Naive thymus-derived CD8-positive, alpha-beta T cell (primary cell): ENCODE measurements around the gene MRRF. TPM values are rescaled to one million over a fixed set of nuclear protein-coding genes. Genes with fewer than 3 reads are reported as not detected.

ENCODE experiments used
- ATAC-seq, 2 donors: fragments of 150-1000 bp; cut with Tn5 transposase in 1 of 2; sonication (Bioruptor Pico), chemical (Tn5 transposase) in 1 of 2; 1 replicate in 1 of 2; 2 replicates in 1 of 2; pipeline ENCODE4 v1.10.0; 2021; ENCODE audit warnings: mild to moderate bottlenecking in 2 of 2, moderate library complexity in 2 of 2
- POLR2A ChIA-PET: fragments of 350-600 bp; sonication (Branson Sonifier 250); formaldehyde crosslinking; loops from one replicate; lab custom pipeline; 2021; ENCODE audit warnings: antibody characterized with exemption; lab: Charles Lee
- DNase-seq, 10 donors: peaks; one replicate each; pipeline versions ENCODE4 v3.0.0 to v3.0.0-alpha.2; 2020 to 2022
- H3K27ac Mint-ChIP-seq, 10 donors: one replicate each; pipeline ENCODE4 v1.8.0; 2020 to 2022; ENCODE audit warnings: mild to moderate bottlenecking in 10 of 10, mixed read lengths in 10 of 10, moderate library complexity in 4 of 10, inconsistent platforms in 1 of 10
- H3K27me3 Mint-ChIP-seq, 5 donors: one replicate each; pipeline ENCODE4 v1.8.0; 2021 to 2022; ENCODE audit warnings: mixed read lengths in 5 of 5
- H3K36me3 Mint-ChIP-seq, 3 donors: one replicate each; pipeline ENCODE4 v1.8.0; 2020 to 2022; ENCODE audit warnings: mixed read lengths in 3 of 3, mild to moderate bottlenecking in 2 of 3, inconsistent platforms in 1 of 3
- H3K4me1 Mint-ChIP-seq, 4 donors: one replicate each; pipeline ENCODE4 v1.8.0; 2021 to 2022; ENCODE audit warnings: mixed read lengths in 4 of 4
- H3K4me3 Mint-ChIP-seq, 10 donors: one replicate each; pipeline ENCODE4 v1.8.0; 2020 to 2022; ENCODE audit warnings: mild to moderate bottlenecking in 10 of 10, mixed read lengths in 10 of 10, moderate library complexity in 6 of 10, inconsistent platforms in 1 of 10
- H3K9me3 Mint-ChIP-seq, 9 donors: one replicate each; pipeline ENCODE4 v1.8.0; 2020 to 2022; ENCODE audit warnings: mixed read lengths in 9 of 9, mild to moderate bottlenecking in 3 of 9, inconsistent platforms in 1 of 9, moderate library complexity in 1 of 9
- polyA plus RNA-seq, 3 donors: library from polyadenylated mRNA; unstranded; fragments of 300-500 nt; fragmentation: Illumina TruSeq; gene quantifications; one replicate each; pipeline ENCODE4 v1.2.3, GENCODE V29; 2021
- total RNA-seq, 8 experiments: library from RNA in 2 of 8; stranded (reverse) in 2 of 8; gene quantifications; one replicate each; pipeline ENCODE4 v1.2.3 and lab custom pipeline; 2021 to 2026

The MRRF gene
- total and polyA plus RNA-seq, 5 experiments from 2014 or later: 17.0 to 40.9 (median 25.4) TPM

DNA sequence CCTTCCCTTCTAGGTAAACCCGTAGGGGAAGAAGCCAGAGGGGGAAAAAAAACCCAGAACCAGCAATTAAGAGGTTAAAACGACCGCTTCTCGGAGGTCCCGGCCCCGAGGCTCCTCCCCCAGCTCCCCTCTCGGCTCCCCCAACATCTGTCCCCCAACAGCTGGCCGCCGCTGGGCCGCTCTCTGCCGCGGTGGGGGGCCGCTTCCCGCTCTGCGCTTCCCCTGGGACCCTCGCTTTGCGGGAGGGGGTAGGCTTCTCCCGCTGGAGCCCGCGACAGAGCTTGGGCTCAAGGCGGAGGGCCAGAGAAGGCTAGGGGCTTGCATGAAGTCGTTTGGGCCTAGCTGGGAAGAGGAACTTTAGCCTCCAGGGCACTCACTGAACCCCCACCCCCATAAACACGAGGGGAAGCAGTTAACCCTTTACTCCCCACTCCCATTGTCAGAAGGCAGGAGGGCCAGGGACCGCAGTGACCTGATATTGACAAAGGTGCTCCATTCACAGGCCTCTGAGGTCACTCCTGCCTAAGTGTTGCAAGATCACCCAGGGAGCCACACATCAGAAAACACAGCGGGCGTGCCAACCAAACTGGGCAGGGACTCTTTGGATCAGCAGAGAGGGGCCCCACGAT lies 43.4 kb upstream of the MRRF start:
- no peak for DNase-seq
- peaks cover 0 to 3% (median 0%) of the 10 kb centered on the region in 9 donors for H3K9me3 Mint-ChIP-seq
- H3K27ac Mint-ChIP-seq: no peak overlapping the region
- H3K4me1 Mint-ChIP-seq: peaks cover 17 to 43% (median 31%) of the 10 kb centered on the region in 4 donors
- no peak overlapping the region for H3K4me3 Mint-ChIP-seq
- H3K27me3 Mint-ChIP-seq: peaks cover 36 to 94% (median 74%) of the 10 kb centered on the region in 5 donors
- POLR2A ChIA-PET: no interaction called here
- H3K36me3 Mint-ChIP-seq: no peaks in the 10 kb centered on the region
- no peak for ATAC-seq

DNA sequence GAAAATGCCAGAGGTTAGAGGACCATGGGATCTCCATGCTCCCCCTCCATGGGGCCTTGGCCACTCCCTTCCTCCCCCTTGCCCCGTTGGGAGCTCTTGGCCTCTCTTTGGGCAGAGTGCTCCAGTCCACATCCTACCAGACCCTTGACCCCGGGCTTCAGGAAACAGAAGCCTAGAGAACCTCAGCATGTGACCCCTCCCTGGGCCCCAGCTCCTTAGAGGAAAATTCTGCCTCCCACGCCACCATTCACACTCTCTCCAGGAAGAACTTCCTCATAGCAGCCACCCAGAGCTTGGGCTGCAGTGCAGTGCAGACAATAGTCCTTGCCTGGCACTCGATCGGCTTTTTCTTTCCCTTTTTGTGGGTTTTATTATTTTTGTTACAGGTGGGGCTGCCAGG lies 41.9 kb upstream of the MRRF start:
- DNase-seq (no peak), ATAC-seq (no peak)
- no peak overlapping the region for H3K4me3 Mint-ChIP-seq
- peaks cover 0 to 3% (median 0%) of the 10 kb centered on the region in 9 donors for H3K9me3 Mint-ChIP-seq
- H3K27ac Mint-ChIP-seq: no peak overlapping the region
- peaks cover 17 to 43% (median 36%) of the 10 kb centered on the region in 4 donors for H3K4me1 Mint-ChIP-seq
- POLR2A ChIA-PET: no interaction called here
- H3K27me3 Mint-ChIP-seq: peaks cover 38 to 91% (median 78%) of the 10 kb centered on the region in 5 donors
- no peaks in the 10 kb centered on the region for H3K36me3 Mint-ChIP-seq

DNA sequence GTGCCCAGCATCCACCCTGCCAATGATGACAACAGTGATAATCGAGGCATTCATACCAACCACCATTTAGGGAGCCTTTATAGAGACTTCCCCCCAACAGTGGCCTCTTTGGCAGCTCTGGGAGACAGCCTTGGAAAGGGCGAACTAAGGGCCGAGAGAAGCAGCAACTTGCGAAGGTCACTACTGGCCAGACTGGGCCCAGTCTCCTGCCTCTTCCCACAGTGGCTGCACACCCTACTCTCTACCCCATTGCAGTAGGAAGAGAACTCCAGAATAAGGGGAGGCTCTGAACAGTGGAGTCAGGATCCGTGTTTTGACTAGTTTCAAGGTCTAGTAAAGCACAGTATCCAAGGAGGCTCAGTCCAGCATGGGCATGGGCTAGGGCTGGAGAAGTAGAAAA lies 41.2 kb upstream of the MRRF start:
- DNase-seq (no peak), ATAC-seq (no peak)
- Mint-ChIP-seq H3K4me1 (peaks cover 12 to 36% (median 30%) of the 10 kb centered on the region in 4 donors), H3K27ac (no peak overlapping the region), H3K9me3 (peaks cover 0 to under 1% (median 0%) of the 10 kb centered on the region in 9 donors), H3K27me3 (peaks cover 34 to 89% (median 72%) of the 10 kb centered on the region in 5 donors), H3K4me3 (no peak overlapping the region), H3K36me3 (no peaks in the 10 kb centered on the region)
- POLR2A ChIA-PET: no interaction called here

DNA sequence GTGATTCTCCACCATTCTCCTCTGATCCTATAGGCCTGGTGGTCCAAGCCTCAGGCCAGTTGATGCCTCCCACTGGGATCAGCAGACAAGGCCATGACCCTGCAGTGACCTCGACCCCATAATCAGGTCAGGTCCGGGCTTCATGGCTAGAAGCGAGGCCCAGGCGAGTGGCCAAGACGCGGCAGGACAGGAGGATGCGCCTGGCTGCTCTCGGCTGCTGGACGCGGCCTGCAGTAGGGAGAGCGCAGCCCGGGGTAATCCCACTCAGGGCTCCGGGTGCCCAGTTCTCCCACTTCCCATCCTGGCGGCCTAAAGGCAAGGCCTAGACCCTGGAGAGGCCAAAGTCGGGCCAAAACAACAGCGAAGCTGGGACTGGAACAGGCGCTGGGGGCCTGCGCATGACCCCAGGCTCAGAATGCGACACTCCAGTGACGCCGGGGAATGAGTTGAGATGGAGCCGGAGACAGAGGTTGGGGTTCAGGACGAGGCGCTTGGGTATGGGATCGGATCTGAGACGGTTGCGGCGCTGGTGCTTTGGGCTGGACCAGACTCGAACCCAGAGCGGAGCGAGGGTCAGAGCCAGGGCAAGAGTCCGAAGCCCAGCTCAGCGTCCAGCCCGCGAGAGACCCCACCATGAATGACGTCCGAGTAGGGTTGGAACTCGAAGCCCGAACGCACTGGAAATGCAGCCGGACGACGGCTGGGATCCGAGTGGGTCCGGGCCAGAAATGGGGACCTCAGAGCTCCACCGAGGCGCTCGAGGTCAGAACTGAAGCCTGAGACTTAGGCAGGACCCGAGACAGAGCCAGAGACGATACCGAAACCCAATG lies 39.2 kb upstream of the MRRF start:
- ATAC-seq (no peak), DNase-seq (no peak)
- POLR2A ChIA-PET: no interaction called here
- peaks cover 30 to 69% (median 53%) of the 10 kb centered on the region in 5 donors for H3K27me3 Mint-ChIP-seq
- H3K4me3 Mint-ChIP-seq: peak overlapping the region in 3 of 10 donors; percentile 42 to 64 (median 46)
- H3K27ac Mint-ChIP-seq: no peak overlapping the region
- H3K36me3 Mint-ChIP-seq: no peaks in the 10 kb centered on the region
- H3K9me3 Mint-ChIP-seq: no peaks in the 10 kb centered on the region
- H3K4me1 Mint-ChIP-seq: peaks cover 2 to 16% (median 10%) of the 10 kb centered on the region in 4 donors

DNA sequence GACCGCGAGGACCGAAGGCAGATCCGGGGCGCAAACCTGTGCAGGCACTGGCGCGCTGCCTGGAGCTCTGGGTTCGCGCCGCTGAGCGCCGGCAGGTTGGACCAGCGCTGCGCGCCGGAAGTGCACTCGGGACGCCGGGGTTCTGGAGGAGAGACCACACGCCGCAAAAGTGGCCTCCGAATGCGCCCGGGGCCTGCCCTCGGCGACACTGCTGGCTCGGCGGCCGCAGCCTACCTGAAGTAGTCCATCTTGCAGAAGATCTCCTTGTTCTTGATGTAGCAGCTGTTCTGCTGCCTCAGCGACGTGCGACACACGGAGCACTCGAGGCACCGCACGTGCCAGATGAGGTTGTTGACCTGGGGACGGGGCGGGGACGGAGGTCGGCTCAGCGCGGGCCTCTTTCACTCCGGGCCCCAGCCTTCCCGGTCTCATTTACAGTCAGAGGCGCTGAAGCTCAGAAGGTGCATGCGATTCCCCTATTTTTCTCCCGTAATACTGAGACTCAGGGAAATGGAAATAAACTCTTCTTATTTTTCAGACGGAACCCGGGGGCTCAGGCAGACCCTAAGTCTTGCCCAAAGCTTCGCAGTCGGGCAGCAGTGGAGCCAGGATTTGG lies 38.4 kb upstream of the MRRF start:
- peaks cover 30 to 63% (median 51%) of the 10 kb centered on the region in 5 donors for H3K27me3 Mint-ChIP-seq
- H3K9me3 Mint-ChIP-seq: no peaks in the 10 kb centered on the region
- POLR2A ChIA-PET: no interaction called here
- H3K4me1 Mint-ChIP-seq: peaks cover 2 to 12% (median 8%) of the 10 kb centered on the region in 4 donors
- DNase-seq (no peak), ATAC-seq (no peak)
- no peak overlapping the region for H3K27ac Mint-ChIP-seq
- H3K4me3 Mint-ChIP-seq: peak overlapping the region in 4 of 10 donors; percentile 31 to 61 (median 42)
- H3K36me3 Mint-ChIP-seq: no peaks in the 10 kb centered on the region

DNA sequence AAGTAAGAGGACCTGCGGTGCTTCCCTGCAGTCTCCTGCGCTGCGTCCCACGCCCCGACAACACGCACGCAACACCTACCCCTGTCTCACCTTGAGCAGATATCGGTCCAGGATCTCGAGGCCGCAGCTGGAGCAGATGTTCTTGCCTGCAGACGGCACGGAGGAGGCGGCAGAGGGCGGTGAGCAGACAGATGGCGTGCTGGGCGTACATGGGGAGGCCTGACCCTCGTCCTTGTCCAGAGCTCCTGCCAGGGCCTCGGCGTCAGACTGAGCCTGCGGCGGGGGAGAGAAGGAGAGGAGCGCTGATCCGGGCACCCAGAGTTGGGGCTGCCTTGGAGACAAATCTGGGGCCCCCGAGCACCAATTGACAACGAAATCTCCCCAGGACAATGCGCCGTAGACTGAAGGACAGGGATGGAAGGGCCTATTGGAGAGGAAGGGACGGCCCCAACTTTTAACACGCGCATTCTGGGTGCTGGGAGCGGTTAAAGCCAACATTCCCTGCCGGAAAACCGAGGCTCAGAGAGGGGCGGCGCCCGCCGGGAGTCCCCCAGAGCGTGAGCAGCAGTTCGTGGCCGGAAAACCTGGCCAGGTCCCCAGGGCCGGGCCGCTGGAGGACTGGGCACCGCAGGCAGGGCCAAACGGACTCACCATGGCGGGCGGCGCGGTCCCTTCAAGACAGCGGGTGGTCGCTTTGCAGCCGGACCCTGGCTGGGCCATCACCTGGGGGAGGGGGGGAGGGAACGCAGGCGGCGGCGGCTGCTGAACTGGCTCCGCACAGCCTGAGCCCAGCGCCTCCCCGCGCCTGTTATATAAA lies 37.7 kb upstream of the MRRF start:
- Mint-ChIP-seq H3K9me3 (no peaks in the 10 kb centered on the region), H3K4me1 (peaks cover 2 to 9% (median 8%) of the 10 kb centered on the region in 4 donors), H3K4me3 (peak overlapping the region in 5 of 10 donors; percentile 31 to 61 (median 45)), H3K36me3 (no peaks in the 10 kb centered on the region), H3K27me3 (peaks cover 26 to 56% (median 44%) of the 10 kb centered on the region in 5 donors), H3K27ac (no peak overlapping the region)
- POLR2A ChIA-PET: no interaction called here
- DNase-seq (no peak), ATAC-seq (no peak)

DNA sequence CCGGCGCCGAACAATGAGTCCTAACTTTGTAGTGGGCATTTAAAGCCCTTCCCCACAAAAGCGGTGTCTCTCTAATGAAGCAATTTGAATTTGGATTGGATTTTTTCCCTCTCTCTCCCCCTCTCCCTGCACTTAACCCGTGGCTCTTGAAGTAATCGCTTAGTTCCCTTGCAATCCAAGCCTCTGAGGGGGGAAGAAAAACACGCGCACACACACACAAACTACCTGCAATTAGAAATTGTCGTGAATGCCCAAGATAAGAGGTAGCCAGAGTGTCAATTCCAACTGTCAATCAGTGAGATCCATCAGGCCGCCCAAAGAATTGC lies 37.1 kb upstream of the MRRF start:
- Mint-ChIP-seq H3K4me3 (peak overlapping the region in 9 of 10 donors; percentile 9 to 53 (median 46)), H3K27ac (no peak overlapping the region), H3K4me1 (peaks cover 2 to 9% (median 7%) of the 10 kb centered on the region in 4 donors), H3K27me3 (peaks cover 25 to 50% (median 40%) of the 10 kb centered on the region in 5 donors), H3K36me3 (no peaks in the 10 kb centered on the region), H3K9me3 (no peaks in the 10 kb centered on the region)
- no peak for DNase-seq
- POLR2A ChIA-PET: no interaction called here
- ATAC-seq: no peak

DNA sequence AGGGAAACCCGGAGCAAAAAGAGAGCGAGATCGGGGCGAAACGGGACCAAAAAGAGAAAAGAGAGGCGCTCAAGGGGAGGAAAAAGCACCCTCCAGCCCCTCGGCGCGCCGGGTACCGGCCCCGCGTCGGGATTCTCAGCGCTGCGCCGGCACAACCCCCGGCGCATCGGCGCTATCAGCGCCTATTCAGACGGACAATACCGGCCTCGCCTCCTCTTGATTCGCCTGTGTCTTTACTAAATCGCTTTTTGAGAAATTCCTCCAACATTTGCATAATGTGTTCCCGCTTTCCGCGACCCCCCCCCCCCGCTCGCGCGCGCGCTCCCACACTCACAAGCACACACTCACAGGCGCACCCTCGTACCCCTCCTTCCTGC lies 36.5 kb upstream of the MRRF start:
- Mint-ChIP-seq H3K36me3 (no peaks in the 10 kb centered on the region), H3K27ac (no peak overlapping the region), H3K27me3 (peaks cover 24 to 47% (median 37%) of the 10 kb centered on the region in 5 donors), H3K4me3 (peak overlapping the region; percentile 10 to 73 (median 52)), H3K4me1 (peaks cover under 1 to 8% (median 3%) of the 10 kb centered on the region in 4 donors), H3K9me3 (no peaks in the 10 kb centered on the region)
- no peak for ATAC-seq
- POLR2A ChIA-PET: no interaction called here
- DNase-seq: no peak

DNA sequence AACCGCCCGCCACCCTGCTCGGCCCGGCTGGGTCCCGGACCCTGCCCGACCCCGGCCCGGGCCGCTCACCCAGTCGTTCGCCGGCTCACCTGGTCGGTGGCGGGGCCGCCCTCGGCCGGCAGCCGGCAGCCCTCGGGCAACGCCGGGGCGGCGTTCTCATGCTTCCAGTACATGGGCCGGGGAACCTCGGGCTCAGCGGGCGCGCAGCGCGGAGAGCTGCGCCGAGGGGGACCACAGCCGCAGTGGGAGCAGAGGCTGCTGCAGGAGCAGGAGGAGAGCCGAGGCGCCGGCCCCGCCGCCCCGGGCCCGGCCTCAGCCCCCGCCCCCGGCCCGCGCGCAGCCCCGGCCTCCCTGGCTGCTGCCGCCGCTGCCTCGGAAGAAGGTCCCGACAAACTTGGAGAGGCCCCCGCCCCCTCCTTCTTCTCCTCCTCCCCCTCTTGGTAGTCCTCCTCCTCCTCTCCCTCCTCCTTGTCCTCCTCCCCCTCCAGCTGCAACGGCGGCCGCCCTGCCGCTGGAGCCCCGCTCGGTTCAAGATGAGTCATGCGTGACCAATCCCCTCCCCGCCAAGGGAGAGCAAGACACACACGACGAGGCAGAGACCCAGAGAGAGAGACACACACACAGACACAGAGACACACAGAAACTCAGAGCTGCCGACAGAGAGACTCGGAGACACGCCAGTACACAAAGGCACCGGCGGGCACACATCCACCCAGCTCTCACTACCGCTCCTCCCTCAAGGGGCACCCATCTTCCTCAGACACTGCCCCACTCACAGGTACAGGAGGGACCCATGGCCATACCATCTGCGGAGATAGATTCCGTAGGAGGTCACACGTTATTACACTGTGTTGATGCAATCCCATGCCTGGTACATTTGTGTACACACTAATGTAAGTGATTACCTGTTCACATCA lies 35.9 kb upstream of the MRRF start, which contains the start of gene LHX6:
TSS of gene LHX6 (minus strand) at position 390 of the 917 bp plus-strand sequence. CDS start at position 173, 217 bp downstream.
- H3K4me3 Mint-ChIP-seq: peak within 1 kb of the TSS; percentile 10 to 73 (median 52)
- H3K27me3 Mint-ChIP-seq: peaks cover 21 to 40% (median 32%) of the 10 kb centered on the region in 5 donors
- H3K36me3 Mint-ChIP-seq: no peaks in the 10 kb centered on the region
- H3K9me3 Mint-ChIP-seq: no peaks in the 10 kb centered on the region
- DNase-seq: no peak
- peak in 1 of 2 donors; percentile 30 for ATAC-seq
- POLR2A ChIA-PET: no interaction called here
- peaks cover 0 to 8% (median 3%) of the 10 kb centered on the region in 4 donors for H3K4me1 Mint-ChIP-seq
- no peak within 1 kb of the TSS for H3K27ac Mint-ChIP-seq

DNA sequence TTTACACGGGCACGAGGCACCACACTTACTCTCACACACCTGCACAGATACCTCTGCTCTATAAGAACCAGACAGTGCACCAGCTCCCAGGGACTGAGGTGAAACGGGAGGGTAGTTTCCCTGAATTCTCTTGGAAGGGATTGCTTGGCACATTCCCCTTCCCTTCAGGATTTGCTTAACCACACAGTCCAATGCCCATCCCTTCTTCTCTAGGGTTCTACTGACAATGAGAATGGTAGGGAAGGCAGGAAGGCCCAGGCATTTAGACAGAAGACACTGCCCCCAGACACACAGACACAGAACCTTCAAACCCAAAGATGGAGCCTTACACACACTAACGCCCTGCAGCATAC lies 35.2 kb upstream of the MRRF start:
- no peak for DNase-seq
- Mint-ChIP-seq H3K4me1 (peaks cover 0 to 8% (median 3%) of the 10 kb centered on the region in 4 donors), H3K9me3 (no peaks in the 10 kb centered on the region), H3K27me3 (peaks cover 15 to 34% (median 29%) of the 10 kb centered on the region in 5 donors), H3K27ac (no peak overlapping the region), H3K4me3 (no peak overlapping the region), H3K36me3 (no peaks in the 10 kb centered on the region)
- no peak for ATAC-seq
- POLR2A ChIA-PET: no interaction called here

DNA sequence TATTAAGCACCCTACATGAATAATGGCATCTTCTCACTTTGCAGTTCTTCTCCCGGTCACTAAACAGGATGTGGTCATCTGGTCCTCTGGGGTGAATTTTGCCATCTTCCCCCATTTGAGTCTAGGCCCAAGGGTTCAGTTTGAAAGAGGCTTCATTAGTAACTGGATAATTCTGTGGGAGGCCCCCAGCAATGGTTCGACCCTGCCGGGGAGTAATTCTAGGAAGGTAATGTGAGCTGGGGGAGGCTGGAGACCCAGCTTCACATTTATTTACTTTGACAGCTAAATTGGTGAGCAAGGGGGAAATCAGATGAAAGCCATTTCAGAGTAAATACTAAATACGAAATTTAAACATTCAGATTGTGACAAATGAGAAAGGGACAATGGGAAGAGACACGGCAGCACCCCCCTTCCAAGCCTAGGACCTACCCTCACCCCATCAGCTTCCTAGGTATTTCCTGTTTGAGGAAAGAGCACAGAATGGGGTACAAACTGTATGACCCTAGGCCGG lies 31.8 kb upstream of the MRRF start:
- Mint-ChIP-seq H3K27ac (no peak overlapping the region), H3K4me3 (no peak overlapping the region), H3K27me3 (peaks cover 0 to 9% (median 3%) of the 10 kb centered on the region in 5 donors), H3K9me3 (no peaks in the 10 kb centered on the region), H3K4me1 (no peaks in the 10 kb centered on the region), H3K36me3 (no peaks in the 10 kb centered on the region)
- no peak for ATAC-seq
- no peak for DNase-seq
- POLR2A ChIA-PET: no interaction called here
